HCT116 (cell line): ENCODE data around the gene MEG3. TPM values are rescaled to one million over a fixed set of nuclear protein-coding genes. Genes with fewer than 3 reads are reported as not detected.

Experiments
- ATAC-seq: fragments of 200-7000 bp; cut with Tn5 transposase; 2 replicates; pipeline ENCODE4 v1.9.1; 2020; ENCODE audit warnings: mild to moderate bottlenecking, moderate library complexity
- BruUV-seq: library from RNA; stranded (reverse); fragments of 400-500 nt; replicated peaks from 2 replicates; lab custom pipeline; 2021; lab: Mats Ljungman, UMichigan
- CTCF ChIA-PET: fragments of 300-600 bp; sonication (Branson Sonifier 250); formaldehyde crosslinking; loops from one replicate; lab custom pipeline; 2021; ENCODE audit warnings: antibody characterized with exemption; lab: Charles Lee
- POLR2A ChIA-PET: fragments of 300-600, 350-600 bp; sonication (Branson Sonifier 250); formaldehyde crosslinking; loops from one replicate; lab custom pipeline; 2021; ENCODE audit warnings: antibody characterized with exemption; lab: Charles Lee
- RAD21 ChIA-PET, 2 experiments: fragments of 300-600 bp; sonication (Branson Sonifier 250); formaldehyde crosslinking; loops; one replicate each; lab custom pipeline; 2023; ENCODE audit warnings: low total read pairs in 2 of 2; ENCODE audit not compliant: uncharacterized antibody in 2 of 2, unreplicated experiment in 2 of 2, low non-redundant PET in 1 of 2; lab: Charles Lee
- DNase-seq: peaks from one replicate; pipeline ENCODE4 v3.0.0-alpha.2; 2010; ENCODE audit warnings: low read depth, low spot score
- H2AFZ ChIP-seq: fragments of 200-600 bp; shearing (Covaris generic), sonication (generic); 2 replicates; pipeline ENCODE4 v1.6.1; 2017; ENCODE audit warnings: low read depth, mixed run types, mixed read lengths, antibody characterized with exemption, low read length; ENCODE audit not compliant: poor library complexity, severe bottlenecking
- H3K27ac ChIP-seq: 2 replicates; pipeline ENCODE4 v1.5.1; 2012; ENCODE audit warnings: low read depth, low read length
- H3K27me3 ChIP-seq: fragments of 200-600 bp; sonication (generic); 2 replicates; pipeline ENCODE4 v1.6.1; 2016; ENCODE audit warnings: mixed run types, low read length, mixed read lengths; ENCODE audit not compliant: insufficient read depth
- H3K36me3 ChIP-seq, 2 experiments: fragments of 200-500 bp in 1 of 2; fragments of 200-600 bp in 1 of 2; sonication (Bioruptor generic) in 1 of 2; sonication (generic) in 1 of 2; 2 replicates each; pipeline versions ENCODE4 v1.5.1 to v1.6.1; 2014 to 2016; ENCODE audit warnings: low read length in 2 of 2, inconsistent platforms in 1 of 2, mixed read lengths in 1 of 2, mixed run types in 1 of 2; ENCODE audit not compliant: insufficient read depth in 2 of 2, control insufficient read depth in 1 of 2
- H3K4me1 ChIP-seq, 2 experiments: fragments of 200-600 bp in 1 of 2; sonication (generic) in 1 of 2; 2 replicates each; pipeline versions ENCODE4 v1.5.1 to v1.6.1; 2012 to 2017; ENCODE audit warnings: low read length in 2 of 2, inconsistent platforms in 1 of 2, mild to moderate bottlenecking in 1 of 2, mixed read lengths in 1 of 2, mixed run types in 1 of 2, moderate library complexity in 1 of 2; ENCODE audit not compliant: insufficient read depth in 2 of 2, control insufficient read depth in 1 of 2
- H3K4me2 ChIP-seq: fragments of 200-600 bp; sonication (generic); 2 replicates; pipeline ENCODE4 v1.6.1; 2017; ENCODE audit warnings: mixed run types, low read length, mixed read lengths
- H3K4me3 ChIP-seq, 2 experiments: fragments of 200-600 bp in 1 of 2; sonication (generic) in 1 of 2; replicated peaks in 1 of 2; 2 replicates each; pipeline ENCODE4 v1.5.1; 2011 to 2016; ENCODE audit warnings: low read length in 2 of 2, control low read depth in 1 of 2, low read depth in 1 of 2, mild to moderate bottlenecking in 1 of 2, mixed read lengths in 1 of 2, mixed run types in 1 of 2
- H3K79me2 ChIP-seq: fragments of 200-600 bp; sonication (generic); 2 replicates; pipeline ENCODE4 v1.6.1; 2017; ENCODE audit warnings: mild to moderate bottlenecking, mixed run types, low read length, moderate library complexity, mixed read lengths; ENCODE audit not compliant: insufficient read depth
- H3K9ac ChIP-seq: fragments of 200-600 bp; sonication (generic); 2 replicates; pipeline ENCODE4 v1.6.1; 2016; ENCODE audit warnings: low read length, mixed read lengths
- H3K9me2 ChIP-seq: fragments of 200-600 bp; sonication (generic), shearing (Covaris generic); 2 replicates; pipeline ENCODE4 v1.6.1; 2017; ENCODE audit warnings: mixed run types, mild to moderate bottlenecking, moderate library complexity; ENCODE audit not compliant: insufficient read depth
- H3K9me3 ChIP-seq, 2 experiments: fragments of 200-500 bp in 1 of 2; fragments of 200-600 bp in 1 of 2; sonication (Bioruptor generic) in 1 of 2; sonication (generic) in 1 of 2; 2 replicates each; pipeline ENCODE4 v1.6.1; 2014 to 2017; ENCODE audit warnings: low read length in 2 of 2, mixed read lengths in 2 of 2, inconsistent platforms in 1 of 2, low read depth in 1 of 2, mild to moderate bottlenecking in 1 of 2, mixed run types in 1 of 2, moderate library complexity in 1 of 2; ENCODE audit not compliant: control insufficient read depth in 1 of 2, insufficient read depth in 1 of 2
- H4K20me1 ChIP-seq: fragments of 200-600 bp; sonication (generic), shearing (Covaris generic); 2 replicates; pipeline ENCODE4 v1.6.1; 2017; ENCODE audit warnings: mixed run types, mild to moderate bottlenecking, moderate library complexity; ENCODE audit not compliant: insufficient read depth
- CTCF ChIP-seq, 3 experiments: fragments of 200-600 bp in 1 of 3; sonication (generic) in 1 of 3; IDR thresholded peaks in 2 of 3; conservative IDR thresholded peaks in 1 of 3; 2 replicates each; pipeline ENCODE4 v1.5.1; 2012 to 2017; ENCODE audit warnings: low read depth in 2 of 3, low read length in 2 of 3, antibody characterized with exemption in 1 of 3, borderline replicate concordance in 1 of 3, control low read depth in 1 of 3, mild to moderate bottlenecking in 1 of 3, mixed read lengths in 1 of 3, mixed run types in 1 of 3, moderate library complexity in 1 of 3; ENCODE audit not compliant: insufficient read depth in 1 of 3
- ELF1 ChIP-seq: IDR thresholded peaks from 2 replicates; pipeline ENCODE4 v1.6.1; 2012; ENCODE audit warnings: low read depth, borderline replicate concordance
- EZH2 ChIP-seq: fragments of 200-600 bp; sonication (generic); IDR thresholded peaks from 2 replicates; pipeline ENCODE4 v1.6.1; 2017; ENCODE audit warnings: antibody characterized with exemption, mixed run types
- FOSL1 ChIP-seq: IDR thresholded peaks from 2 replicates; pipeline ENCODE4 v1.6.1; 2012; ENCODE audit warnings: low read depth
- MAX ChIP-seq: IDR thresholded peaks from 2 replicates; pipeline ENCODE4 v1.6.1; 2012
- SIN3A ChIP-seq: IDR thresholded peaks from 2 replicates; pipeline ENCODE4 v1.6.1; 2012; ENCODE audit warnings: low read depth
- SP1 ChIP-seq: IDR thresholded peaks from 2 replicates; pipeline ENCODE4 v1.6.1; 2012; ENCODE audit warnings: low read depth
- TCF7L2 ChIP-seq: IDR thresholded peaks from 2 replicates; pipeline ENCODE4 v1.7.0; 2011; ENCODE audit warnings: borderline replicate concordance, inconsistent platforms; ENCODE audit not compliant: insufficient read depth, insufficient read length; ENCODE audit errors: extremely low read depth
- YY1 ChIP-seq: IDR thresholded peaks from 2 replicates; pipeline ENCODE4 v1.6.1; 2011; ENCODE audit warnings: low read length, low read depth, moderate library complexity, mild to moderate bottlenecking; ENCODE audit not compliant: insufficient replicate concordance; ENCODE audit errors: extremely low read depth
- ZBTB33 ChIP-seq: IDR thresholded peaks from 2 replicates; pipeline ENCODE4 v1.6.1; 2011; ENCODE audit warnings: mild to moderate bottlenecking, low read length, moderate library complexity; ENCODE audit not compliant: insufficient replicate concordance; ENCODE audit errors: extremely low read depth
- ZFX ChIP-seq: fragments of 450-650 bp; IDR thresholded peaks from 2 replicates; pipeline ENCODE4 v1.6.1; 2017
- ZNF274 ChIP-seq: fragments of 200-500 bp; sonication (Bioruptor generic); IDR thresholded peaks from 2 replicates; pipeline ENCODE4 v1.6.1; 2014; ENCODE audit warnings: mild to moderate bottlenecking, low read depth, low read length, inconsistent platforms
- intact Hi-C: fragments of 100-400 bp; cut with micrococcal nuclease; formaldehyde crosslinking; loops from 2 replicates; pipeline ENCODE4 v1.10.0; 2022
- total RNA-seq: library from RNA; stranded (reverse); gene quantifications from one replicate; pipeline ENCODE4 v1.2.1, GENCODE V29; 2021; ENCODE audit not compliant: unreplicated experiment

Gene MEG3
- total RNA-seq, 1 experiment from 2014 or later, result 2.5 TPM

- no peak overlapping the region for H3K27ac ChIP-seq
- ATAC-seq (no peak), DNase-seq (no peak)
- ChIA-PET RAD21 (no interaction called here), CTCF (no interaction called here), POLR2A (no interaction called here)
- no peaks in the 10 kb centered on the region for H3K27me3 ChIP-seq
- BruUV-seq, result no TSS peak
- no peak overlapping the region for H3K4me3 ChIP-seq
- no peak overlapping the region for H2AFZ ChIP-seq
- no peak overlapping the region for H3K4me2 ChIP-seq
- H4K20me1 ChIP-seq, result no peaks in the 10 kb centered on the region
- TF ChIP-seq TCF7L2 (no peak), MAX (no peak), CTCF (IDR thresholded peaks at IDR 0.05 in 2 of 3, conservative IDR thresholded peaks at IDR 0.05 in 1 of 3; ENCODE audit: borderline replicate concordance in 1 of 3, insufficient read depth in 1 of 3, low read depth in 2 of 3, low read length in 2 of 3) (no peak), EZH2 (no peak), ELF1 (no peak), SIN3A (no peak), FOSL1 (no peak), SP1 (no peak), ZBTB33 (no peak), ZNF274 (no peak), YY1 (no peak), ZFX (no peak)
- H3K36me3 ChIP-seq, result no peaks in the 10 kb centered on the region
- H3K9me3 ChIP-seq, result no peaks in the 10 kb centered on the region
- H3K4me1 ChIP-seq, result no peaks in the 10 kb centered on the region
- H3K79me2 ChIP-seq, result no peaks in the 10 kb centered on the region
- no peak overlapping the region for H3K9ac ChIP-seq
- intact Hi-C loops, result no loop called here
- H3K9me2 ChIP-seq, result no peaks in the 10 kb centered on the region
Observed at GRCh38 chr14:100780646-100781355, 45.1 kb upstream of the MEG3 start.
